ENCODE results near the gene ALOX5.

The ALOX5 gene

DNA sequence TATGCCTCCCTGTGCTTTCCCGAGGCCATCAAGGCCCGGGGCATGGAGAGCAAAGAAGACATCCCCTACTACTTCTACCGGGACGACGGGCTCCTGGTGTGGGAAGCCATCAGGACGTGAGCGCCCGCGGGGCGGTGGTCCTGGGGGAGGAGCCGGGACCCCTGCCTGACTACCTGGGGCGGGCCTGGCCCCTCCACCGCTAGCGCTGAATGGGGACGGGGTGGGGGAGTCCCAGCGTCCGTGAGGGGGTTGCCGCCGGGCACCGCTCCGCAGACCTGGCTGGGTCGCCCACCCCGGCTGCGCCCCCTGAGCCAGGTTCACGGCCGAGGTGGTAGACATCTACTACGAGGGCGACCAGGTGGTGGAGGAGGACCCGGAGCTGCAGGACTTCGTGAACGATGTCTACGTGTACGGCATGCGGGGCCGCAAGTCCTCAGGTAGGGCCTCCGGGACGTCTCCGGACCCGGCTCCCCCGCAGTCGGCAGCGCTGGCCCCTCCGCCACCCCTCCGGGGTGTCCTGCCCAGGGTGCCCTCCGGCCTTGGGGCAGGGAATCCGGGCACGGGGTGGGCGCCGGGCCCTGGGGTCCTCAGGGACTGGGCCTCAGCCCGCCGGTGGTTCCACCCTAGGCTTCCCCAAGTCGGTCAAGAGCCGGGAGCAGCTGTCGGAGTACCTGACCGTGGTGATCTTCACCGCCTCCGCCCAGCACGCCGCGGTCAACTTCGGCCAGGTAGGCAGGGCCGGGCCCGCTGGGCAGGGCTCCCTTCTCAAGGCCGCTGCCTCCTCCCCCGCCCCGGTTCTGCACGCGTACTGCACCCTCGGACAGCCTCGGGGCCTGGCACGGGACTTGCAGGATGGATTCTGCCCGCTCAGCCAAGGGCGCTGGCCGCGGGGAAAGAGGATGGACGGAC lies 69.3 kb downstream of the ALOX5 start:
- no peak for DNase-seq (ENCODE audit: low read depth in 2 of 2)

DNA sequence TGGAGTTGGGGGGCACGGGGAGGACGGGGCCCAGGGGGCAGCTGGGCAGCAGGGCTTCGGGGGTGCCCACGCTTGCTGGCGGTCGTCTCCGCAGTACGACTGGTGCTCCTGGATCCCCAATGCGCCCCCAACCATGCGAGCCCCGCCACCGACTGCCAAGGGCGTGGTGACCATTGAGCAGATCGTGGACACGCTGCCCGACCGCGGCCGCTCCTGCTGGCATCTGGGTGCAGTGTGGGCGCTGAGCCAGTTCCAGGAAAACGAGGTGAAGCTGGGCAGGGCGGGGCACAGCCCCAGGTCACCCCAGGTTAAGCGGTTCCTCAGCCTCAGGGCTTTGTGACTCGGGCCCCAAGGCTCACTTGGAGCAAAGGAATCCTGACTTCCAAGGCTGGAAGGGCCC lies 70.0 kb downstream of the ALOX5 start:
- no peak for DNase-seq (ENCODE audit: low read depth in 2 of 2)

DNA sequence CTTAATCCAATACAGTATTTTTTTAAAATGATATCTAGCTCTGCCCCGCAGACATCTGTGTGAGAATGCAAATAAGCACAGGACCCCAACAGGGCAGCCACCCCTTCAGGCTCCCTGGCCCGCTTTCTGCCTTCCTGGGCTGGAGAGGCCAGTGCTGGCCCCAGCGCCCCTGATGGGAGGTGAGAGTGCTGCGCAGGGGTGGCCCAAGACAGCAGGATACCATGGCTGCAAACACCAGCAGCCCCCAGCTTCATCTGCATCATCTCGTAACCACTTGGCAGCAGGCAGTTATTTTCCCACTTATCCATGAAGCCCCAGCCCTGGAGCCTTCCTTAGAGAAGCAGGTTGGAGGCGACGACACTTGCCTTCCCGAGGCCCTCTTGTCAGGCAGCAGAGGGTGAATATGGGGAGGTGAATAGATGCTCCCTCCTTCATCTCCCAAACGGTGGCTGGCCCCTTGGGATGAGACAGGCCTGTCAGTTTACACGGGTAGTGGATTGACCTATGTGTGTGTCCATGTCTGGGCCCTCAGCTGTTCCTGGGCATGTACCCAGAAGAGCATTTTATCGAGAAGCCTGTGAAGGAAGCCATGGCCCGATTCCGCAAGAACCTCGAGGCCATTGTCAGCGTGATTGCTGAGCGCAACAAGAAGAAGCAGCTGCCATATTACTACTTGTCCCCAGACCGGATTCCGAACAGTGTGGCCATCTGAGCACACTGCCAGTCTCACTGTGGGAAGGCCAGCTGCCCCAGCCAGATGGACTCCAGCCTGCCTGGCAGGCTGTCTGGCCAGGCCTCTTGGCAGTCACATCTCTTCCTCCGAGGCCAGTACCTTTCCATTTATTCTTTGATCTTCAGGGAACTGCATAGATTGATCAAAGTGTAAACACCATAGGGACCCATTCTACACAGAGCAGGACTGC lies 71.2 kb downstream of the ALOX5 start:
- DNase-seq (ENCODE audit: low read depth in 2 of 2), result no peak

DNA sequence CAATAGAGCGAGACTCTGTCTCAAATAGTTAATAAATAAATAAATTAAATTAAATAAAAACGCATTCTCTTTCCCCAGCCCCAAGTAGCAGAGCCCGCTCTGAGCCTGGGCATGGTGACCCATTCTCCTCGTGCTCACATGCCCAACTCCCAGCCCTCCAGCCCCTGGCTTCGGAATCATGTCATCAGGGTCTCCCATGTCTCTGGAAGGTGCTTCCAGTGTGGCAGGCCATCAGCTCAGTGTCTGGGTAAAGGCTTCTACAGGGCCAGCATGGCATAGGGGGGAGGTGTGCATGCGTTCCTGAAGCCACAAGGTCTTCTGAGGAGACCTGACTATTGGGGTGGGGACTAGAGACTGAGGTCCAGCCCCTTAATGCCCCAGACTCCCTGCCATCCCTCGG lies 72.8 kb downstream of the ALOX5 start:
- DNase-seq (ENCODE audit: low read depth in 2 of 2), result no peak

DNA sequence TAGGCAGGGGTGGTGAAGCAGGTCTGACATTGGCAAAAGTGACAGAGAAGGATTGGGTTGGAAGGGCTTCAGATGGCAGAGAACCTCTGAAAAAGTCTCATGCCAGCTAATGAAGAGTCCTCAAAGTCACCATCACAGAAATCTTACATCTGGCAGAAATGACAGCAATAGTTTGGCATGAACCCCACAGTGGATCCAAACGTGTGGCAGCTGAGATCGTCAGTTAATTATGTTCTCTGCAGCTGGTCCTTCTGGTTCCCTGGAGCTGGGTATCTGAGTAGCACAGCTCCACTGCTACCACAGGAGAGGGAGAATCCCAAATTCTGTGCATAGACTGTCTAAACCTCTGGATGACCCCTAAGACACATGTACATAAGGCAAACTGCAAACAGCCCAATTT lies 73.4 kb downstream of the ALOX5 start:
- DNase-seq (ENCODE audit: low read depth in 2 of 2), result no peak

DNA sequence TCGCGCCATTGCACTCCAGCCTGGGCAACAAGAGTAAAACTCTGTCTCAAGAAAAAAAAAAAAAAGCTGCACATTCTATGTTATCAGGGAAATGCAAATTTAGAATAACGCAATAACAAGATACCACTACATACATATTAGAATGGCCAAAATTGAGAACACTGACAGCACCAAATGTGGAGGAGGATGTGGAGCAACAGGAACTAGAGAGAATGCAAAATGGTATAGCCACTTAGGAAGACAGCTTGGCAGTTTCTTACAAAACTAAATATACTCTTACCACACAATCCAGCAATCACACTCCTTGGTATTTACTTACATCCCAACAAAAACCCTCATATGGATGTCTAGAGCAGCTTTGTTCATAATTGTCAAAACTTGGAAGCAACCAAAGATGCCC lies 76.8 kb downstream of the ALOX5 start:
- no peak for DNase-seq (ENCODE audit: low read depth in 2 of 2)

DNA sequence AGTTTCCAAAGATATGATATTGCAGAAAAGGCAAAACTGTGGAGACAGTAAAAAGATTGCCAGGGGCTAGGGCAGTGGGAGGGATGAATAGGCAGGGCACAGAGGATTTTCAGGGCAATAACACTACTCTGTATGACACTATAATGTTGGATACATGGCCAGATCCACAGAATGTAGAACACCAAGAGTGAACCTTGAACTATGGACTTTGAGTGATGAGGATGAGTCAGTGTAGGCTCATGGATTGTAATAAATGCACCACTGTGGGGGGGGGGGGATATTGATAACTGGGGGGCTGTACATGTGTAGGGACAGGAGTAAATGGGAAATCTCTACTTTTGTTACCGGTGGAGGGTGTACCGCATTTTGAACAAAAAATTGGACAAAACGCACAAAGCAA lies 77.4 kb downstream of the ALOX5 start:
- DNase-seq (ENCODE audit: low read depth in 2 of 2), result no peak

DNA sequence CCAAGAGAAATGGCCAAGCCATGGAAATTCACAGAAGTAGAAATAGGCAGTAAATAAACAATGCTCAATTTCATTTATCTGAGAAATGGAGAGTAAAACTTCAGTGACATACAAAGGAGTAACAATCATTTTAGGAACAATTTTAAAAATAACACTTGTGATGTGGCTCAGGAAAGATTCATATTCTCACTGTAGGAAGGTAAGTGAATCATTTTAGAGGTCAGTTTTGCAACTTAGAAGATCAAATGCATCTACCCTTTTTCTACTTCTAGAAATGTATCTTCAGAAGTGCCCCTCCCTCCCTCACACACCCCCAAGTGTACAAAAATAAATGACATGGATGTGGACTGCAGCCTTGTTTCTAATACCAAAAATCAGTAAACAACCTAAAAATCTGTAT lies 78.3 kb downstream of the ALOX5 start:
- DNase-seq (ENCODE audit: low read depth in 2 of 2), result no peak

DNA sequence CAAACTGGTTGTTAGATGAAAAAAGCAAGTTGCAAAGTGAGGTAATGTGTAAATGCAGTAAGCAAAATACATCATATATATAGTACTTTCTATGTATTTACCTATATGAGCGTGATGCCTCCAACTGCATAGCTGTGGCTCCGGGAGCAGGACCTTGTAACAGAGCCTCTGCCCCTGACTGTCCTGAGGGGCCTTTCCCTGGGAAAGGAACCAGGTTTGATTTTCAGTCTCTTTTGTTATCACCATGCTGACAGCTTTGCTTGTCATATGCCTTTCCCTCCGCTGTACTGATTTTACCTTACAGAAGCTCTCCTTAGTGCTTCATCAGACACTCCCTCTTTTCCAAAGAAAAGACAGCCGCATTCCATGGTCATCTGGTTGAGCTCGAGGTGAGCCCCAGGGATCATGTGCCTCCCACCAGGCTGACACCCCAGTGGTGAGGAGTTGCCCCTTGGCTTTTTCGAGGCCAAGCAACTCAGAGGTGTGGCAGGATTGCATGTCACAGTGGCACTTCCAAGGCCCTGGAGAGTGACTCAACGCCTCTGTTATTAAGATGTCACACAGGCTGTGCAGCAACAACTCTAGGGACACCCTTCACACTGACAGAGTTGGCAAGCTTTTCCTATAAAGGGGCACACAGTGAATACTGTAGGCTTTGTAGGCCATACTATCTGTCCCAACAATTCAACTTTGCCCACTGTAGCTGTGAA lies 78.9 kb downstream of the ALOX5 start:
- no peak for DNase-seq (ENCODE audit: low read depth in 2 of 2)

DNA sequence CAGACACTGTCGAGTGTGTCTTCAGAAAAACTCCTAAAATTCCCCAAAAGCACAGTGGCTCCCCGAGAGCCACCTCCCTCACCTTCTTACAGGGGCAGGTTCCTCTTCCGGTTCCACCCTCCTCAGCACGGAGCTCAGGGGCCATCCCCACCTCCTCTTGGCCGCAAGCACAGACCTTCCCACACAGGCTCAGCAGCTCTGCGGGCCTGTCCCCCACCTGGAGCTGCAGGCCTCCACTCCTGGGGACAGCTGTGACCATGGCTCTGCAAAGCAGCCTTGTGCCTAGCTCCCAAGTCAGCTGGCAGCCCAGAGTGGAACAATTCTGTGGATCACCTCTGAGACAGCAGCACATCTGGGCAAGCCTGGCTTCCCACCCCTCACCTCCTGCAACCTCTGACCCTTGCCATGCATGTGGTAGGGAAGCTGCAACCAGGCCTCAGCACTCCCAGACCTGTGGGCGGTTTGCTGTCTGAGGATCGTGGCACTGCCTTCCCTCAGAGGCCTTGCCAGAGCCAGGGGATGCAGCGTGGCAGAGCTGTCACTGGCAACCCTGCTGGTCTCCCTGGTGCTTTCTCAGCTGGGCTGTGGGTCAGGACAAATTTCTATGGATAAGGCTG lies 79.7 kb downstream of the ALOX5 start:
- DNase-seq (ENCODE audit: low read depth in 2 of 2), result no peak

DNA sequence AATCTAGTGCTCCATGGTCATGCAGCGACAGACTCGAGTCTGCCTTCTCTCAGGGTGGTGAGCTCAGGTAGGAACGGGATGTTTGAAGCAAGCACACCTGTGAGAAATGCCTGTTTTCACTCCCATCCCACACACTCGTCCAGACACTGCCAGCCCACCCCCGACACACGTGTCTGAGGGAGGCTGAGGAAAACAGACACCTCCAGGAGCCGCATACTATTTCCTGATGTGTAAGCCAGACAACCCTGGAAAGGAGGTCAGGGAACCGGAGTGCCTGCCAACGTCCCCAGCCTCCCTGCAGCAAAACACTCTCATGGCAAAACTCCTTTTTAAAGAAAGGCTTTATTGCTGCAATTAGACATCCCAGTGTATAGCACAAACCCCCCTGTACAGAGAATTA lies 80.2 kb downstream of the ALOX5 start:
- DNase-seq (ENCODE audit: low read depth in 2 of 2), result no peak

DNA sequence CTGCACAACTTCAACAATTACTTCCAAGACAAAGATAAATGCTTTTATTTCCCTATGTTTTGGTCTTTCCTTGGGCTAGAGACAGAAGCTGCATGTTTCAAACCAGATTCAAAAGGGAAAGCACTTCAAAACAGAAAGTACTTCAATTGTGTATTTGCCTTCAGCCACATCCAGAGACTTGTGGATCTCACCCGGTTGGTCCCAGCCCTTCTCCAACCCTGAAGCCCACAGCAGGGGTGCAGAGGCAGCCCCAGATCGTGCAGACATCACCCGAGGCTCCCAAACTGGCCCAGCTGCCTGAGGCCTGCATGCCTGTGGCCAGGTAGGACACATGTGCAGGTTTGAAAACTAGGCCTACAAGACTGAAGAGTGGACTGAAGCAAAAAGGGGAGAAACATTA lies 80.8 kb downstream of the ALOX5 start:
- no peak for DNase-seq (ENCODE audit: low read depth in 2 of 2)

DNA sequence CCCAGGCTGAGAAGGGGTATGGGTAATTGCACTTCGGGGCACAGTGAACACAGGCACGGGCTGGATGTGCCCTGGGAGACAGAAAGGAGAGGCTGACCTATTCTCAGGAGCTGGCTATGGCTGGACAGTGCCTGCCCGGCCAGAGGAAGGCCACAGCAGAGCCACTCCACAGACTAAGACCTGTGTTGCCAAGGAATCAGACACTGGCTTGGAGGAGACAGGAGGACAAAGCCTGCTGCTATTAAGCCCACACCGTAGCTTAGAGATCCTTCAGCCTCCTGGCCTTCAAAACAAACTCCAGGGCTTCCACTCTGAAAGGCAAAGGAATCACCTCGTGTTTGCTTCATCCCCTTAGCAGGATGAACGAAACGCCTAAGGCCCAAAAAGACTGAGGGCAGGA lies 82.2 kb downstream of the ALOX5 start:
- no peak for DNase-seq (ENCODE audit: low read depth in 2 of 2)

DNA sequence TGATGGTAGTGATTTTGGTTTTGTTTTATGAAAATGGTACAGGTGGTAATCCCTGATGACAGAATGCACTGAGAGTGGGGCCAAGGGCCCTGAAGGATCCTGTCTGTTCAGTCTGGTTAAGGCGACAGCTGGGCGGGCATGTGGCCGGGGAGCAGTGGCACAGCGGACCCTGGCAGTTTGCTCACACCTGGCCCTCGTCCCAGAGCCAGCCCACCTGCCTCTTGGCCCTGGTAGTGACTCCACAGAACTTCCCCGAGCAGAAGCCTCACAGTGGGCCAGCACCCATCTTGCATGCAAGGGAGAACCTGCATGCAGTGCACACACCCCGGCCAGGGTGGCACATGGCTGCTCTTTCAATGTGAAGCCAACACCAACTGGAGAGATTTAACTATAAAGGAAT lies 82.8 kb downstream of the ALOX5 start:
- no peak for DNase-seq (ENCODE audit: low read depth in 2 of 2)

DNA sequence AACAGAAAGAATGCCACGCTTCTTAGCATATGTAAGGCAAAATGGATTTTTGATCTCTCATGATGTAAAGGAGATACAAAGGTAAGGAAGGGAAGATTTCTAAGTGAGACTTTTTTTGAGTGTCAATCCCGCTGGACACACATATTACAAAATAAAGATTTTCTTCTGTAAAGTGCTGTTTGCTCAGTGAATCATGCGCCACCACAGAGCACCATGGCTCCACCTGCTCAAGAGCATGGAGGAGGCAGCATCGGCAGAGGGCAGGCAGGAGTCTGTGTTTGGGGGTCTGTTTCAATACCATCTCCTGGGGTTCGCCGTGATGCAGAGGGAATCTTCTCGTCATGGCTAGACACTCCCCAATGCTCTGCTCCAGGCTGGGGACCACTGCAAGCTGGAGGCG lies 83.5 kb downstream of the ALOX5 start:
- DNase-seq (ENCODE audit: low read depth in 2 of 2), result no peak

DNA sequence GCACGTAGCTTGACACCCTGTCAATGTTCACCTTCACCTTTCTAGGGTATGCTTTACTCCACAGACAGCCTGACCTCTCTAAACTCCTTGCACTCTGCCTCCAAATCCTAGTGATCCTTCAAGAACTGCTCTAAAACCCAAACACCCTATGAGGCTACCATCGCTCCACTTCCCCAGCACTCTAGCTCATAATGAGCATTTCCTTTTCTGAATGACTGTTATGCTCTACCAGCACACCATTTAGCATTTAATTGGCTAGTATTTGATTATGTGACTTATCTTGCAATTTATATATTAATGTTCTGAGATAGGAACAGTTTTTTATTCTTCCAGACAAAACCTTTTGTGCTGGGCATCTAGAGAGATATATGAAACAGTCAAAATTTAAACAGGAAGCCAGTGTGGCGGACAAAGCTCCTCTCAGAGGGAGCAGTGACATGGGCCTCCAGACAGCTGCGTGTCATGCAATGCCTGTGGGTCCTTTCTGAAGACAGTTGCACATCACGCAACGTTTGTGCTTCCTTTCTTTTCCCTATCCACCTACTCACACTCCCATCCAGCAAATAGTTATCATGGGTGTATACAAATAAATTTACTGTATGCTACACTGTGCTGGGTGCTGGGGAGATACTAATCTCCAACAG lies 86.3 kb downstream of the ALOX5 start:
- DNase-seq (ENCODE audit: low read depth in 2 of 2), result no peak

DNA sequence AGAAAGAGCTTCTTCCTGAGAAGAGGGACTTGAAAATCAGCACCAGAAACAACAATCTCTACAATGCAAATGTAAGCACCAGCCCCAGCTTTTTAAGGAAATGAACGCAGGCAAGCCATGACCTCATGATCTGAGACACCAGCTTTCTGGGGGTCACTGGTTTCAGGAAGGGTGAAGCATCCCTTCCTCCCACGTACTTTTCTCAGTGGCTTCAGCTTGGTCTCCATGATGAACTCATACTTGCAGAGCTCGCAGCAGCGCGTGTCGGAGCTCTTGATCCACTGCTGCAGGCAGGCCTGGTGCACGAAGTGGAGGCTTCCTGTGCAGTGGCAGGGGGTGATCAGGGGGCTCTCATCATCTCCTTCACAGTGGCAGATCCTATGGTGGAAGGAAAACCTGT lies 87.0 kb downstream of the ALOX5 start:
- no peak for DNase-seq (ENCODE audit: low read depth in 2 of 2)

DNA sequence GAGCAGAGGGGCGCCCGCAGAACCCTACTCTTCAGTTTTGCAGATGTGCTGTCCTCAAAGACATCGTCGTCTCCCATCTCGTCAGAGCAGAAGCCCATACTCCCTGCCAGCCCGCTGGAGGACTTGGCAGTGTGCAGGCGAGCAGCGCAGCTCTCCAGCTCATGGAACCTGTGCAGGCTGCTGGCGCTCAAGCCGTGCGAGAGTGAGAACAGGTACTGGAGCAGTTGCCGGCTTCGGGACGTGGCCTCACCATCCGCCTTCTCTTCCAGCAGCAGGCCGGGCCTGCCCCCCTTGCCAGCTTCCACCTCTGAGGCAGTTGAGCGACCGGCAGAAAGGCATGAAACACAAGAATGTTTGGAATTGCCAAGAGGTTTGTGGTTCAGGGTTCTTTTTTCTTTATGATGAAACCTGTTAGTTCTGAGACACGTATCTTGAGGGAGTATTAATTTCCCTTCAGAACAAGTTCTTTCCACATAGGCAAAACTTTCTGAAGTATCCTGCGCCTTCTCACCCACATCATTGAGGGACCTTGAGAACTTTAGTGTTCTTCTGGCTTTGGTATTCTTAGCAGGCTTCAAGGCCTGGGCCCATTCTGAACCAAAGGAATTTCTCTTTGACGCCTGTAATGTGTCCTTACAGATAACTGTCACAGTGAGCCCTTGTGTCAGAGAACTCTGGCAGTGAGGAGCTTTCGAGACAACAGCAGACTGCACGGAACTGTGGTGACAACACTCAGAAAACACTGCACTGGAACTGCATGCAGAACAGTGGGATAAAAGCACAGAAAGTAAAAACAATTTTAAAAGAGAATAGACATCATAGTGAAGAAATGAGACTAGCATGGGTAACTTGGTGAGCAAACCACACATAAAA lies 89.5 kb downstream of the ALOX5 start:
- no peak for DNase-seq (ENCODE audit: low read depth in 2 of 2)

DNA sequence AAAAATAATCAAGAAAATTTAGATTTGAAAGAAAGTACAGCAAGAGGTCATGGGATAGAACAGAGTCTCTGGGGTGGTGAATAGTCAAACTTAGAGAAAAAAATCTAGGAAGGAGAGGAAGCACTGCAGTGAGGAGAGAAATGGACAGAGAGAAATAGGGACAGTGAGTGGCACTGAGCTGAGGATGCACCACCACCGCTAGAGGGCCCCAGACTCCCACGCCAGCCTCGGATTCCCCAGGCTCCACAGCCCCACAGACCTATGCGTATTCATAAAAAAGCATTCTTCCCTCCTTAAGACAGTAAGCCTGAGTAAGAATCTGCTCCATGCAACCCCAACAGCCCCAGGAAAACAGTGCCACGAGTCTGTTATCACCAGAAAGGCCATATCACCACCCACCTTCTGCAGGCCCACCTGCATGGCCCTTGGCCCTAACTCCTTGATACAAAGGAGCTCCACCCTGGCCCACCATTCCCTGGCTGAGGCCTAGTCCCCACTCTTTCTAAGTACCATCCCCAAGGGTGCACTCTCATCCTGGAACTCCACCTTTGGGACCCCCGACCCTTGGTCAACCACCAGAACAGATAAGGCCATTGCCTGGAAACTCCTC lies 91.0 kb downstream of the ALOX5 start:
- peak; percentile 55 to 60 for DNase-seq (ENCODE audit: low read depth in 2 of 2)

DNA sequence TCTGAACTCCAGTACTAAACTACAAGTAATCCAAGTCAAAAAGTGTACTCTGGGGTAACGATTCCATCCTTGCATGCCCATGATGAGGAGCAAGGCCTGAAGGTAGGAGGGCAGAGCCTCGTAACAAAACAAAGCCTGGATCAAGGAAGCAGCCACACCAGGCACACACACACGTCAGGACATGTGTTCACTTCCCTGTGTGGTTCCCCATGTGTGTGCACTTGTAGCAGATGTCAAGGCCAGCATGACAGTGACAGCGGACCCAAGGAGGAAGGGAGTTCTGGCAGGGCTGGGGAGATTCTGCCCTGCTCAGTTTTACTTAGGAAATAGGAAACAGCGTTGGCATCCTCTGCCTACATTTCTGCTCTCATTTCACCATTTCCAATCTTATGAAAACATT lies 92.8 kb downstream of the ALOX5 start:
- no peak for DNase-seq (ENCODE audit: low read depth in 2 of 2)

All from stimulated activated CD8-positive, alpha-beta memory T cell treated with anti-CD3 and anti-CD28 coated beads, Interleukin-2, amount 100 ng/mL, for 1 hour (primary cell).